Smooth muscle cell (in vitro differentiated cells): Measurements from ENCODE around the gene SLC2A13. TPM values are rescaled to one million over a fixed set of nuclear protein-coding genes. Genes with fewer than 3 reads are reported as not detected.

ENCODE experiments used
- DNase-seq: peaks from one replicate; lab custom pipeline; 2025; ENCODE audit not compliant: unreplicated experiment; lab: John Stamatoyannopoulos, UW
- H2AFZ ChIP-seq: fragments of 200-600 bp; sonication (generic); 2 replicates; pipeline ENCODE4 v1.6.0; 2016; ENCODE audit warnings: antibody characterized with exemption, low read depth, mild to moderate bottlenecking
- H3F3A ChIP-seq: fragments of 200-600 bp; sonication (generic); 2 replicates; pipeline ENCODE4 v1.6.0; 2017; ENCODE audit warnings: antibody characterized with exemption, low read depth
- H3K27ac ChIP-seq: fragments of 200-600 bp; sonication (generic); 2 replicates; pipeline ENCODE4 v1.5.1; 2016; ENCODE audit warnings: low read depth, mild to moderate bottlenecking
- H3K27me3 ChIP-seq: fragments of 200-600 bp; sonication (generic); 2 replicates; pipeline ENCODE4 v1.6.1; 2016; ENCODE audit warnings: low read depth, mild to moderate bottlenecking
- H3K36me3 ChIP-seq: fragments of 200-600 bp; sonication (generic); 2 replicates; pipeline ENCODE4 v1.5.1; 2016; ENCODE audit warnings: low read depth
- H3K4me1 ChIP-seq: fragments of 200-600 bp; sonication (generic); 2 replicates; pipeline ENCODE4 v1.5.1; 2016; ENCODE audit warnings: low read depth
- H3K4me2 ChIP-seq: fragments of 200-600 bp; sonication (generic); 2 replicates; pipeline ENCODE4 v1.6.0; 2016; ENCODE audit warnings: mild to moderate bottlenecking
- H3K4me3 ChIP-seq: fragments of 200-600 bp; sonication (generic); 2 replicates; pipeline ENCODE4 v1.5.1; 2016; ENCODE audit warnings: mild to moderate bottlenecking
- H3K79me2 ChIP-seq: fragments of 200-600 bp; sonication (generic); 2 replicates; pipeline ENCODE4 v1.6.0; 2016; ENCODE audit warnings: low read depth, mild to moderate bottlenecking
- H3K9ac ChIP-seq: fragments of 200-600 bp; sonication (generic); 2 replicates; pipeline ENCODE4 v1.6.0; 2016; ENCODE audit warnings: low read depth
- H3K9me3 ChIP-seq: fragments of 200-600 bp; sonication (generic); replicated peaks from 2 replicates; pipeline ENCODE4 v1.5.1; 2016; ENCODE audit warnings: low read depth
- H4K20me1 ChIP-seq: fragments of 200-600 bp; sonication (generic); 2 replicates; pipeline ENCODE4 v1.6.0; 2016; ENCODE audit warnings: low read depth
- CTCF ChIP-seq: fragments of 200-600 bp; sonication (generic); IDR thresholded peaks from 2 replicates; pipeline ENCODE4 v1.5.1; 2017; ENCODE audit warnings: borderline replicate concordance, mild to moderate bottlenecking, antibody characterized with exemption; ENCODE audit not compliant: insufficient read depth, poor library complexity, severe bottlenecking
- WGBS: methylation state at CpG from one replicate; pipeline ENCODE4 v1.1.7; 2016; ENCODE audit warnings: low lambda C conversion rate; 5-methylcytosine and 5-hydroxymethylcytosine counted together
- polyA plus RNA-seq: library from polyadenylated mRNA; unstranded; fragments of >200 nt; fragmentation: Nextera tagmentation; extraction: Ambion mirVana; gene quantifications from 2 replicates; pipeline ENCODE4 v1.2.1, GENCODE V29; 2016
- total RNA-seq: library from RNA; depleted of rRNA; stranded (reverse); fragments of >200 nt; gene quantifications from 2 replicates; pipeline ENCODE4 v1.2.3, GENCODE V29; 2014

The SLC2A13 gene
- total and polyA plus RNA-seq, 2 experiments from 2014 or later: 9.6 to 27.4 TPM

- DNase-seq: no peak
- H3K4me1 ChIP-seq: no peaks in the 10 kb centered on the region
- no peak overlapping the region for H3K27ac ChIP-seq
- H3K9me3 ChIP-seq: no peaks in the 10 kb centered on the region
- H3K27me3 ChIP-seq: no peaks in the 10 kb centered on the region
- no peak overlapping the region for H2AFZ ChIP-seq
- H3K36me3 ChIP-seq: no peaks in the 10 kb centered on the region
- no peak for TF ChIP-seq CTCF
- no peak overlapping the region for H3K9ac ChIP-seq
- no peaks in the 10 kb centered on the region for H3F3A ChIP-seq
- WGBS: 85% methylated on average over 3 of the region's 3 CpGs
- peaks cover 6% of the 10 kb centered on the region for H3K79me2 ChIP-seq
- no peak overlapping the region for H3K4me3 ChIP-seq
- no peak overlapping the region for H3K4me2 ChIP-seq
- H4K20me1 ChIP-seq: peaks cover 9% of the 10 kb centered on the region
Measured at GRCh38 chr12:39958377-39958776, 147.5 kb downstream of the SLC2A13 start.

- H3K36me3 ChIP-seq: no peaks in the 10 kb centered on the region
- no peak overlapping the region for H2AFZ ChIP-seq
- no peaks in the 10 kb centered on the region for H3K27me3 ChIP-seq
- no peak for DNase-seq
- TF ChIP-seq CTCF: no peak
- H3K4me2 ChIP-seq: no peak overlapping the region
- H3K9ac ChIP-seq: no peak overlapping the region
- H3K4me3 ChIP-seq: no peak overlapping the region
- H3F3A ChIP-seq: no peaks in the 10 kb centered on the region
- peaks cover under 1% of the 10 kb centered on the region for H3K4me1 ChIP-seq
- no peak overlapping the region for H3K27ac ChIP-seq
- H4K20me1 ChIP-seq: peaks cover 12% of the 10 kb centered on the region
- no peaks in the 10 kb centered on the region for H3K9me3 ChIP-seq
- WGBS: 89% methylated on average over 2 of the region's 2 CpGs
- H3K79me2 ChIP-seq: peaks cover 5% of the 10 kb centered on the region
Measured at GRCh38 chr12:39956725-39957124, 149.2 kb downstream of the SLC2A13 start.

GRCh38 chr12:39946361-39947280 lies 159.3 kb downstream of the SLC2A13 start:
- Histone ChIP-seq H3K36me3 (no peaks in the 10 kb centered on the region), H4K20me1 (no peaks in the 10 kb centered on the region), H3K79me2 (no peaks in the 10 kb centered on the region), H3K4me2 (no peak overlapping the region), H3F3A (no peaks in the 10 kb centered on the region), H3K9me3 (no peaks in the 10 kb centered on the region), H3K9ac (no peak overlapping the region), H3K4me1 (peaks cover 7% of the 10 kb centered on the region), H3K27me3 (no peaks in the 10 kb centered on the region), H3K27ac (no peak overlapping the region), H3K4me3 (no peak overlapping the region), H2AFZ (no peak overlapping the region)
- 86% methylated on average over 14 of the region's 14 CpGs for WGBS
- no peak for TF ChIP-seq CTCF
- DNase-seq: no peak
